AG04450 (cell line): ENCODE data around the gene KRT32. TPM values are rescaled to one million over a fixed set of nuclear protein-coding genes. Genes with fewer than 3 reads are reported as not detected.

Source experiments
- CTCF ChIA-PET: fragments of 300-600, 350-600 bp; formaldehyde crosslinking; extraction: SDS; loops from one replicate; lab custom pipeline; 2022; ENCODE audit warnings: antibody characterized with exemption, inconsistent platforms; lab: Charles Lee
- POLR2A ChIA-PET: fragments of 350-600 bp; formaldehyde crosslinking; extraction: SDS; loops from one replicate; lab custom pipeline; 2021; ENCODE audit warnings: antibody characterized with exemption, inconsistent platforms; lab: Yijun Ruan, JAX
- DNase-seq: peaks from one replicate; pipeline ENCODE4 v3.0.0-alpha.2; 2011; ENCODE audit warnings: low read depth, low spot score
- H3K27ac ChIP-seq: one replicate; pipeline ENCODE4 v1.5.1; 2012; ENCODE audit warnings: low read depth, low read length, control low read depth
- H3K27me3 ChIP-seq: one replicate; pipeline ENCODE4 v1.6.0; 2012; ENCODE audit warnings: low read length; ENCODE audit not compliant: control insufficient read depth, insufficient read depth
- H3K4me3 ChIP-seq: 2 replicates; pipeline ENCODE4 v1.5.1; 2011; ENCODE audit warnings: mild to moderate bottlenecking, low read depth, low read length, control low read depth
- H3K9me3 ChIP-seq: 2 replicates; pipeline ENCODE4 v1.5.1; 2012; ENCODE audit warnings: low read length; ENCODE audit not compliant: control insufficient read depth, insufficient read depth
- CTCF ChIP-seq: IDR thresholded peaks from 2 replicates; pipeline ENCODE4 v1.5.1; 2011; ENCODE audit warnings: low read depth, low read length, control low read depth, inconsistent platforms
- polyA plus RNA-seq: library from polyadenylated mRNA; depleted of rRNA; stranded (reverse); fragments of >200 nt; gene quantifications from 2 replicates; pipeline ENCODE4 v1.2.3, GENCODE V29; 2011

KRT32 gene
- polyA plus RNA-seq, 1 experiment: 0.09 TPM

- CTCF ChIA-PET: interaction anchor here (1.1 to 1.2 kb wide), 2 partner anchors 95 to 196 kb away, joined by 3 to 5 read pairs; no protein-coding TSS in a partner anchor
- Histone ChIP-seq H3K27ac (no peak overlapping the region), H3K27me3 (peaks cover 11% of the 10 kb centered on the region), H3K9me3 (peaks cover 6% of the 10 kb centered on the region; the same call in 1 of the 2 replicates), H3K4me3 (no peak overlapping the region)
- POLR2A ChIA-PET: no interaction called here
- no peak for DNase-seq
- no peak for TF ChIP-seq CTCF
These were observed 14.1 kb downstream of the KRT32 start for GRCh38 chr17:41453066-41453465.

- ChIA-PET CTCF (interaction anchor here (1.0 to 1.2 kb wide), 3 partner anchors 96 to 213 kb away, joined by 3 to 5 read pairs (median 3); no protein-coding TSS in a partner anchor), POLR2A (no interaction called here)
- peaks cover 6% of the 10 kb centered on the region; the same call in 1 of the 2 replicates for H3K9me3 ChIP-seq
- peaks cover 7% of the 10 kb centered on the region for H3K27me3 ChIP-seq
- no peak for TF ChIP-seq CTCF
- no peak for DNase-seq
- no peak overlapping the region for H3K27ac ChIP-seq
- no peak overlapping the region for H3K4me3 ChIP-seq
These were observed 14.9 kb downstream of the KRT32 start for GRCh38 chr17:41452281-41452680.

GRCh38 chr17:41451154-41451728 is 15.9 kb downstream of the KRT32 start:
- Histone ChIP-seq H3K27ac (no peak overlapping the region), H3K9me3 (peaks cover 6% of the 10 kb centered on the region; the same call in 1 of the 2 replicates), H3K4me3 (no peak overlapping the region), H3K27me3 (peaks cover 7% of the 10 kb centered on the region)
- POLR2A ChIA-PET: no interaction called here
- TF ChIP-seq CTCF: no peak
- CTCF ChIA-PET: interaction anchor here (1.0 kb wide), 1 partner anchor 214 kb away, joined by 3 read pairs; no protein-coding TSS in a partner anchor
- no peak for DNase-seq

- ChIA-PET CTCF (interaction anchor here (1.3 kb wide), 1 partner anchor 100 kb away, joined by 6 read pairs; no protein-coding TSS in a partner anchor), POLR2A (no interaction called here)
- H3K4me3 ChIP-seq: no peak overlapping the region
- peaks cover 6% of the 10 kb centered on the region; the same call in 1 of the 2 replicates for H3K9me3 ChIP-seq
- no peak for TF ChIP-seq CTCF
- no peak for DNase-seq
- H3K27me3 ChIP-seq: peaks cover 11% of the 10 kb centered on the region
- no peak overlapping the region for H3K27ac ChIP-seq
These were observed 18.2 kb downstream of the KRT32 start for GRCh38 chr17:41449008-41449407.

GRCh38 chr17:41448506-41448905 is 18.7 kb downstream of the KRT32 start:
- TF ChIP-seq CTCF: no peak
- POLR2A ChIA-PET: no interaction called here
- Histone ChIP-seq H3K27ac (no peak overlapping the region), H3K4me3 (no peak overlapping the region), H3K9me3 (peaks cover 6% of the 10 kb centered on the region; the same call in 1 of the 2 replicates), H3K27me3 (peaks cover 8% of the 10 kb centered on the region)
- DNase-seq: no peak
- CTCF ChIA-PET: interaction anchor here (1.3 to 1.8 kb wide), 2 partner anchors 100 to 200 kb away, joined by 6 to 7 read pairs; no protein-coding TSS in a partner anchor
